HG03135 (cell line): ENCODE results near the gene AHSA1.

ENCODE experiments used
- ATAC-seq: cut with Tn5 transposase; IDR thresholded peaks from one replicate; pipeline ENCODE4 v1.9.1; 2021; ENCODE audit warnings: mild to moderate bottlenecking, moderate library complexity; ENCODE audit not compliant: unreplicated experiment

Gene AHSA1

GRCh38 chr14:77470224-77470870 is 12.5 kb downstream of the AHSA1 start:
- ATAC-seq = no peak

- ATAC-seq = no peak
These were observed 16.0 kb downstream of the AHSA1 start for GRCh38 chr14:77473921-77474320.

GRCh38 chr14:77474479-77475177 is 16.7 kb downstream of the AHSA1 start:
- ATAC-seq = no peak

GRCh38 chr14:77475432-77476115 is 17.7 kb downstream of the AHSA1 start:
- no peak for ATAC-seq

GRCh38 chr14:77478029-77478428 is 20.1 kb downstream of the AHSA1 start:
- ATAC-seq = no peak

GRCh38 chr14:77478796-77479195 is 20.9 kb downstream of the AHSA1 start:
- ATAC-seq = peak; percentile 90

- no peak for ATAC-seq
These were observed 24.5 kb downstream of the AHSA1 start for GRCh38 chr14:77482422-77482821.

- no peak for ATAC-seq
These were observed 27.4 kb downstream of the AHSA1 start for GRCh38 chr14:77485256-77485655.

GRCh38 chr14:77485901-77486678 is 28.2 kb downstream of the AHSA1 start:
- ATAC-seq = no peak

GRCh38 chr14:77488558-77488957 is 30.7 kb downstream of the AHSA1 start:
- ATAC-seq = no peak

GRCh38 chr14:77489041-77489440 is 31.1 kb downstream of the AHSA1 start:
- ATAC-seq = no peak

GRCh38 chr14:77490347-77490986 is 32.6 kb downstream of the AHSA1 start:
- no peak for ATAC-seq

- ATAC-seq = no peak
These were observed 33.2 kb downstream of the AHSA1 start for GRCh38 chr14:77491056-77491455.

- no peak for ATAC-seq
These were observed 37.4 kb downstream of the AHSA1 start for GRCh38 chr14:77495334-77495733.

GRCh38 chr14:77498120-77498979 is 40.5 kb downstream of the AHSA1 start, which contains the start of gene ISM2:
Gene ISM2, minus strand, starts transcription at chr14:77498816. Its CDS starts 23 bp downstream, at chr14:77498793.
- ATAC-seq = no peak

GRCh38 chr14:77498984-77499527 is 41.2 kb downstream of the AHSA1 start:
- no peak for ATAC-seq

- ATAC-seq = no peak
These were observed 44.4 kb downstream of the AHSA1 start for GRCh38 chr14:77502109-77502782.

GRCh38 chr14:77503138-77503537 is 45.2 kb downstream of the AHSA1 start:
- no peak for ATAC-seq

GRCh38 chr14:77505031-77505430 is 47.1 kb downstream of the AHSA1 start:
- no peak for ATAC-seq
